ENCODE measurements around the gene SNX32. TPM values are rescaled to one million over a fixed set of nuclear protein-coding genes. Genes with fewer than 3 reads are reported as not detected.

Gene SNX32
- polyA plus RNA-seq, 6 donors from 2014 or later: 1.2 to 2.6 (median 1.7) TPM; not detected in 1

DNA sequence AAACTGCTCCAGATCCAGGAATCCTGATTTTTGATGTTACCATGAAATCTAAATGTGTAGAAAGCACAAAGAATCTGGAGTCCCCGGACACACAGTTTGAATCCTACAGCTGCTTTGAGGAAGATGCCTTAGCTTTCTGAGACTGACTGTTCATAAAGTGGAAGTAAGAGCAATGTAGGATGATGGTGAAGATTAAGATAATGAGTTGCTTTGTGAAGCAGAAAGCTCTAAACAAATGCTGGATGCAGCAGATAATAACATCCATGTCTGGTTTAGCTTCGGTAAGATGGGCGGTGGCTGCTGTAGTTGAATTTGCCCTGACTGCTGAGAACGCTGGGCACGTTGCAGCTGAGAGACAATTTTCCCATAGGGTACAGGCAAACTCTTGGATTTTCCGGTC, 26.8 kb upstream of the SNX32 start:
- Mint-ChIP-seq H3K4me3 (no peak overlapping the region), H3K4me1 (peaks cover 0 to 4% (median 0%) of the 10 kb centered on the region in 3 donors), H3K9me3 (no peaks in the 10 kb centered on the region), H3K27me3 (peaks cover 11 to 34% (median 23%) of the 10 kb centered on the region in 3 donors), H3K27ac (no peak overlapping the region), H3K36me3 (no peaks in the 10 kb centered on the region)
- ATAC-seq (ENCODE audit: low read depth in 2 of 2): no peak
- no peak for DNase-seq

DNA sequence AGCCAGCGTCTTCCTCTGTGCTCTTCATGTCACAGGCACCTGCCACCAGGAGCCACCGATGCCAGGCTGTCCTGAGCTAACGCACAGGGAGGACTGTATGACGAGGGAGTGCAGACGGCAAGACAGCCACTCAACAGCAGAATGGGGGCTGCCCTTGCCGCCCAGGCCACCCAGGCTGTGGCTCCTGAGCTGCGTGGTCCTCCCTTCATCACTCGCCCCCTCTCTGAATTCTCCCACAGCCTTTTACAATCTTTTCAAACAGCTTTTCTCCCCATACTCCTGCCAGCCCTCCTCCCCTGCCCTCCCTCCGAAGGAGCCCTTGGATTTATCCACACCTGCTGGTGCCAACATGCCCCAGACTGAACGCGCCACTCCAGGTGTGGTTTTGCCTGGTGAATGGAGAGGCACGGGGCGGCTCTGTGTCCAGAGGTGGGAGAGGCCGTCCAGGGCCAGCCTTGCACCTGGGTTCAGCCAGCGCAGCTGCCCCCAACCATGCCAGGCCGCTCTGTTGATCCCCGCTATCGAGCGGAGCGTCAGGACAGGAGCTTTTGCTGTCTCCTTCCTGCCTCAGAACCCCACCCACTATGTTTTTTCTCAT, 24.9 kb upstream of the SNX32 start:
- DNase-seq: no peak
- peaks cover 0 to 4% (median 0%) of the 10 kb centered on the region in 3 donors for H3K4me1 Mint-ChIP-seq
- H3K4me3 Mint-ChIP-seq: no peak overlapping the region
- peaks cover under 1 to 17% (median 10%) of the 10 kb centered on the region in 3 donors for H3K27me3 Mint-ChIP-seq
- no peaks in the 10 kb centered on the region for H3K36me3 Mint-ChIP-seq
- H3K27ac Mint-ChIP-seq: peak overlapping the region in 1 of 6 donors; percentile 72
- H3K9me3 Mint-ChIP-seq: no peaks in the 10 kb centered on the region
- no peak for ATAC-seq (ENCODE audit: low read depth in 2 of 2)

GRCh38 chr11:65809496-65809895, 24.3 kb upstream of the SNX32 start:
- H3K4me3 Mint-ChIP-seq: no peak overlapping the region
- ATAC-seq (ENCODE audit: low read depth in 2 of 2) (no peak), DNase-seq (no peak)
- peaks cover 0 to 4% (median 0%) of the 10 kb centered on the region in 3 donors for H3K4me1 Mint-ChIP-seq
- peaks cover 0 to 10% (median 5%) of the 10 kb centered on the region in 3 donors for H3K27me3 Mint-ChIP-seq
- no peaks in the 10 kb centered on the region for H3K9me3 Mint-ChIP-seq
- H3K27ac Mint-ChIP-seq: no peak overlapping the region
- no peaks in the 10 kb centered on the region for H3K36me3 Mint-ChIP-seq

DNA sequence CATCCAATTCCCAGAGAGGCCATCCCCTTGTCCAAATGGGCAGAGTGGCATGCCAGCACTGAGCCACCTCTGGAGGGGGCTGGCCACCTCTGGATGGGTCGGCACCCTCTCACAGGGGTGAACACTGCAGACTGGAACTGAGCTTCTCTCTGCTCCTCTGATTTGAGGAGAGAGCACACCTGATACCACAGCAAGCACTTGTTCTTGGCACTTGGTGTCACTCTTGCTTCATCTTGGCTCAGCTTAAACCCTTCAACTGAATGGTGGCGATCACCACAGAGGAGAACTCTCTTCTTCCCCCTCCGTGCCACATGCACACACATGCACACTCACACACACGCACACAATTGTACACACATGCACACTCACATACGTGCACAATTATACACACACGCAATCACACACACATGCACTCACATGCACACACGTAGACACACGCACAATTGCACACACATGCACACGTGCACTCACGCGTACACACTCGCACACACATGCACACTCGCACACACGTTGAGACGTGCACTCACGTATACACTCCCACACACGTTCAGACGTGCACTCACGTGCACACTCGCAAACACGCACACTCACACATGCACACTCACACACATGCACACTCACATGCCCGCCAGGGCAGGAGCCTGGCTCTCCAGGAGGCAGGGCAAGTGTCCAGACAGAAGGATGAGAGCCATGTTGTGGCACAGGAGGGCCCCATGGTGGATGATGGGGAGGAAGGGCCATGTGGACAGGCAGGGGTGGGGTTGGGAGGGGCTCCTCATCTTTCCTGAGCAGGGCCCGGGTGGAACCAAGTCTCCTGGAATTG, 23.5 kb upstream of the SNX32 start:
- DNase-seq (no peak), ATAC-seq (ENCODE audit: low read depth in 2 of 2) (peak; percentile 58 to 76)
- H3K4me1 Mint-ChIP-seq: peaks cover 0 to 4% (median 0%) of the 10 kb centered on the region in 3 donors
- peak overlapping the region in 2 of 6 donors; percentile 77 to 81 for H3K27ac Mint-ChIP-seq
- no peaks in the 10 kb centered on the region for H3K36me3 Mint-ChIP-seq
- H3K4me3 Mint-ChIP-seq: no peak overlapping the region
- no peaks in the 10 kb centered on the region for H3K9me3 Mint-ChIP-seq
- H3K27me3 Mint-ChIP-seq: peaks cover 0 to 6% (median 0%) of the 10 kb centered on the region in 3 donors

DNA sequence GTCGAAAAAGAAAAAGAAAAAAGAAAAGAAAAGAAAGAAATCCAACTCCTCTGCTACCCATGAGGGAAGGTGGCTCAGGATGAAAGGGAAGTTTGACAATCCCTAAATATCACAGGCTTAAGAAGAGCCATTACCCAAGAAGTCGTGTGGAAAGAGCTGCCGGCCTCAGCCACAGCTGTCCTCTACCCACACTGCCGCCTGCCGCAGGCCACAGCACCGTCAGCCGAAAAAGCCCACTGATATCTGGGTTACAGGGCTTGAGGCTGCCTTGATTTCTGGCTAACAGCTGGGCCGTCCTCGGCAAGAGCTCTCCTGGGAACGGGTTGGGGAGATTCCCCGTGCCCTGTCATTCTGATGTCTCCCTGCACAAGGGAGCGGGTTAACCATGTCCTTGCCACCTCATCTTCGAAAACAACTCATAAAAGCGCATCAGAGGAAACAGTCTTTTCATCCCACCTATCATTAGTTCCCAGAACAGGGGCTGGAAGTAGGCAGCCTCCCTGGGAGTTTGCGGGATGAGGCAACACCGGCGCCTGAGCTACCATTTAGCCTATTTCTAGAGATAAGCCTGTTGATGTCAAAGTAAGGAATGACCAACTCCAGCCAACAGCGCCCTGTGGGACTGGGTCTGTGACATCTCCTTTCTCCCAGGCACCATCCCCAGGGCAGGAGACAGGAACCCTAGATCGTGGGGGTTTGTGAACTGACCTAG, 21.8 kb upstream of the SNX32 start:
- Mint-ChIP-seq H3K4me1 (peaks cover 3 to 8% (median 5%) of the 10 kb centered on the region in 3 donors), H3K27me3 (peaks cover 0 to 6% (median 0%) of the 10 kb centered on the region in 3 donors), H3K4me3 (no peak overlapping the region), H3K36me3 (no peaks in the 10 kb centered on the region), H3K27ac (peak overlapping the region in 1 of 6 donors; percentile 55), H3K9me3 (no peaks in the 10 kb centered on the region)
- DNase-seq (no peak), ATAC-seq (ENCODE audit: low read depth in 2 of 2) (no peak)

- Mint-ChIP-seq H3K4me1 (peaks cover 10 to 16% (median 12%) of the 10 kb centered on the region in 3 donors), H3K36me3 (no peaks in the 10 kb centered on the region), H3K27ac (no peak overlapping the region), H3K4me3 (peak overlapping the region in 1 of 8 donors; percentile 37), H3K9me3 (no peaks in the 10 kb centered on the region), H3K27me3 (no peaks in the 10 kb centered on the region)
- DNase-seq (no peak), ATAC-seq (ENCODE audit: low read depth in 2 of 2) (no peak)
These were observed 19.4 kb upstream of the SNX32 start for GRCh38 chr11:65814131-65814985.

DNA sequence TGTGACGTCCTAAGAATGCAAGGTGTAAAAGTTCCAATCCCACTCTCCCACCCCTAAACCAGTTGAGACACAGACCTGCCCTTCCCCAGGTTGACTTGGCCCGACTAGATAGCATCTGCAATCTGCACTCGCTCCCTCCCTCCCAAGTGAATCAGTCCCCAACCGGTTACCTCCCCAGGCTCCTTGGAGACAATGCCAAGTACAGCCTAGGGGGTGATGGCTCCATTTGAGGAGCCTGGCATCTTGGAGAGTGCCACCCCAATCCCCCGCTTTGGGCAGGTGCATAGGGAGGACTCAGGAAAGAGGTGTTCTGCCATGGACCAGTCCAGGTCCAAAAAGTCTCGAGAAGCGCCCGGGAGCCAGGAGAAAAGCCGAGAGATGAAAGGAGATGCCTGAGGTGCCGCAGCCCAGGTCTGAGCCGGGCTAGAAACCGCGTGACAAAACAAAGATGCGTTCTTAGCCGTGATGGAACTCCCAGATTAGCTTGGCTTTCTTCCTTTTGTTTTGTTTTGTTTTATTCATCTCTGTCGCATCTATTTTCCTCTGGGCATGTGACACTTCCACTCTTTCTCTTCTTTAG, 18.7 kb upstream of the SNX32 start:
- DNase-seq: no peak
- ATAC-seq (ENCODE audit: low read depth in 2 of 2): no peak
- no peaks in the 10 kb centered on the region for H3K9me3 Mint-ChIP-seq
- peak overlapping the region in 1 of 8 donors; percentile 55 for H3K4me3 Mint-ChIP-seq
- peaks cover 10 to 16% (median 12%) of the 10 kb centered on the region in 3 donors for H3K4me1 Mint-ChIP-seq
- peak overlapping the region in 1 of 6 donors; percentile 87 for H3K27ac Mint-ChIP-seq
- no peaks in the 10 kb centered on the region for H3K27me3 Mint-ChIP-seq
- H3K36me3 Mint-ChIP-seq: no peaks in the 10 kb centered on the region

DNA sequence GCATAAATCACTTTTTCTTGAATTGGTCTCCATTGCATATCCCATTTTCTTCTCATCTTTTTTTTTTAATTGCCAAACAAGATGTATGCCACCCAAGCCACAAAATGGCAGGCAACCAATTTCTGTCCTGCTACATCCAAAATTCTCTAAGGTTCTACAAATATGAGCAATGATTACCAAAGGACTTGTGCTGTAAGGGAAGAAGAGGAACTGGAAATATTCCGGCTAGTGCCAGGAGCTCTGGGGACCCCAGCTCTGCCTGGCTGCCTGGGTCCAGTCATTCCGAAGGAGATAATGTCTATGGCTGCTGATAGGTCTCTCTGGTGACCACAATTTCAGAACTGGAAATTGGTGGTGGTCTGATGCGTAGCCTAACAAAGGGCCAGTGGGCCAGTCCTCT, 17.1 kb upstream of the SNX32 start:
- Mint-ChIP-seq H3K36me3 (no peaks in the 10 kb centered on the region), H3K4me3 (peak overlapping the region in 6 of 8 donors; percentile 83 to 89 (median 87)), H3K27me3 (no peaks in the 10 kb centered on the region), H3K9me3 (no peaks in the 10 kb centered on the region), H3K27ac (peak overlapping the region in 4 of 6 donors; percentile 14 to 86 (median 45)), H3K4me1 (peaks cover 10 to 18% (median 16%) of the 10 kb centered on the region in 3 donors)
- ATAC-seq (ENCODE audit: low read depth in 2 of 2) (no peak), DNase-seq (no peak)

DNA sequence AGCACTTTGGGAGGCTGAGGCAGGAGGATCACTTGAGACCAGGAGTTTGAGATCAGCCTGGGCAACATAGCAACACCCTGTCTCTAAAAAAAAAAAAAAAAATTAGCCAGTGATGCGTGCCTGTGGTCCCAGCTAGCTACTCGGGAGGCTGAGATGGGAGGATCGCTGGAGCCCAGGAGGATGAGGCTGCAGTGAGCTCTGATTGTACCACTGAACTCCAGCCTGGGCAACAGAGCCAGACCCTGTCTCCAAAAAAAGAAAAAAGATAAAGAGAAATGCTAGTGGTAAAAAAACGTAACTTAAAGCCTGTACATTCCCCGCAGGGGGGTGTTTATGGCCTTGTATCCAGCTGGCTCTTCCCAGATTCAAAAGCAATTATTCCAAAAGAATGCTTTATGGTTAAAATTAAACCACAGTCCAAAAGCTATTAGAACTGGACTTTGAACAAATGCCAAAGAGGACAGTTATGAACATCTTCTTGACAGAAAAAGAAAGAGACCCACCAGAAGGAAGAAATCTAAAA, 16.4 kb upstream of the SNX32 start:
- Mint-ChIP-seq H3K27me3 (no peaks in the 10 kb centered on the region), H3K27ac (peak overlapping the region; percentile 65 to 93 (median 82)), H3K4me3 (peak overlapping the region; percentile 81 to 89 (median 87)), H3K9me3 (no peaks in the 10 kb centered on the region), H3K4me1 (peaks cover 10 to 18% (median 16%) of the 10 kb centered on the region in 3 donors), H3K36me3 (no peaks in the 10 kb centered on the region)
- ATAC-seq (ENCODE audit: low read depth in 2 of 2) (no peak), DNase-seq (no peak)

DNA sequence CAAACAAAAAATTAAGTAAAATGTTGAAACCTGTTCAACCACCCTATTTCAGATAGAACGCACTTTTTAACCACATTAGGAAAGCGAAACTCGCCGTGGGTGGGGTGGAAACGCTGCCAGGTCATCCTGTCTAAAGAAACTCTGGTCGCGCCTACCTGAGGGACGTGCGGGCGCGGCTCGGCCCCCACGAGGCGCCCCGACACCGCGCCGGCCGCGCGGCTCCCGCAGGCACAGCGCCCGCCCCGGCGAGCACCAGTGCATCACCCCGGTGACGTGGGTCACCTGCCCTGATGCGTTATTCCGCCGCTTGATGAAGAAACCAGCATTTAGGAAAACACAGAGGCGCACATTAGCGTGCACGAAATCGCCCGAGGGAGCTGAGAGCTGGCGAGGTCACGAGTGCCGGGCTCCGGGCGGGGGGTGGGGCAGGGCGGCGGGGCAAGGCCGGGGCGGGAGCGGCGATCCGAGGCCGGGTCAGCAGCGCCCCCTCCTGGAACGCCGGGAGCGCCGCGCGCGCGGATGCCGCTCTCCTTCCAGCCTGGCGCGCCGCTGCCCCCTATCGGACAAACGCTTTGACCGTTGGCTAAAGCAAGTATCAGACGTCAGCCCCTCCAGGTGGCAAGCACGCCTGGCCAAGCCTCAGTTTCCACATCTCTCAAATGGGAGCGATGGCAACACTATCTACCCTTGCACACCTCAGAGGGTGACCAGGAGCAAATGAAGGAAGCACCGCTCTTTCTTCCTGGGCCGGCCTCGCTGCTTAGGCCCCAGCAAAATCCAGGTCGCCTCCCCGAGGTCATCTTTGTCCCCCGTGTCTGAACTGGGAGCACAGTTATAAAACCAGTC, 15.7 kb upstream of the SNX32 start:
- no peaks in the 10 kb centered on the region for H3K36me3 Mint-ChIP-seq
- ATAC-seq (ENCODE audit: low read depth in 2 of 2) (peak; percentile 84), DNase-seq (peak; percentile 93)
- peaks cover 10 to 18% (median 16%) of the 10 kb centered on the region in 3 donors for H3K4me1 Mint-ChIP-seq
- H3K9me3 Mint-ChIP-seq: no peaks in the 10 kb centered on the region
- H3K27ac Mint-ChIP-seq: peak overlapping the region; percentile 70 to 93 (median 82)
- no peaks in the 10 kb centered on the region for H3K27me3 Mint-ChIP-seq
- peak overlapping the region; percentile 81 to 91 (median 87) for H3K4me3 Mint-ChIP-seq

DNA sequence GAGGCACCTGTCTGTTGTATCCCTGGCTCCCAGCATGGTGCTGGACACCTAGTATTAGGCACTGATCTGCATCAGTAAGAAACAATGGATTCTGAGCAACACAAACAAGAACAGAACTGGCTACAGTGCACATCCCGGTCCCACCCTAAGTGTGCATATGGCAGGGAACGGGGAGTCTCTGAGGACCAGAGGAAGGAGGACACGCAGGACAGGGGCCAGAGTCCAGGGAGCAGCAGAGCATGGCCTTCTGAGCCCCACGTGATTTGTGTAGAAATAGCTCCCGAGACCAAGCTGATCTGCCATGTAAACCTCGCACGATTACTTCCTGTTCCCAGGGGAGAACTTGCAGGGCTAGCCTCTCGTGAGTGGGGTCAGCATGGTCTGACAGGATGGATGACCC, 12.7 kb upstream of the SNX32 start:
- no peak for ATAC-seq (ENCODE audit: low read depth in 2 of 2)
- H3K27me3 Mint-ChIP-seq: no peaks in the 10 kb centered on the region
- no peak overlapping the region for H3K4me3 Mint-ChIP-seq
- H3K27ac Mint-ChIP-seq: no peak overlapping the region
- no peaks in the 10 kb centered on the region for H3K36me3 Mint-ChIP-seq
- no peaks in the 10 kb centered on the region for H3K9me3 Mint-ChIP-seq
- DNase-seq: no peak
- peaks cover 10 to 18% (median 16%) of the 10 kb centered on the region in 3 donors for H3K4me1 Mint-ChIP-seq
